SH-SY5Y (cell line): Measurements from ENCODE around the gene MEI4.

Experiments used
- GATA2 ChIP-seq: IDR thresholded peaks from 2 replicates; pipeline ENCODE4 v1.6.1; 2011; ENCODE audit warnings: mild to moderate bottlenecking, low read depth, low read length
- GATA3 ChIP-seq: IDR thresholded peaks from 2 replicates; pipeline ENCODE4 v1.6.1; 2011; ENCODE audit warnings: low read depth, mild to moderate bottlenecking, low read length, moderate library complexity

GRCh38 chr6:77876300-77876699 lies 223.5 kb downstream of the MEI4 start:
- TF ChIP-seq GATA2, result no peak
- no peak for TF ChIP-seq GATA3
